ENCODE data around the gene ASXL1. TPM values are rescaled to one million over a fixed set of nuclear protein-coding genes. Genes with fewer than 3 reads are reported as not detected.

The ASXL1 gene
- total RNA-seq, 1 donor from 2014 or later: 90.8 TPM

GRCh38 chr20:32416206-32416605 is 58.1 kb downstream of the ASXL1 start:
- H3K27ac Mint-ChIP-seq (ENCODE audit: unreplicated experiment): no peak overlapping the region
- H3K9me3 Mint-ChIP-seq (ENCODE audit: unreplicated experiment): no peaks in the 10 kb centered on the region
- H3K27me3 Mint-ChIP-seq (ENCODE audit: unreplicated experiment): peaks cover 2% of the 10 kb centered on the region
- no peak for TF ChIP-seq CTCF (IDR thresholded peaks at IDR 0.05; ENCODE audit: unreplicated experiment)
- H3K4me1 Mint-ChIP-seq (ENCODE audit: unreplicated experiment): peaks cover 16% of the 10 kb centered on the region
- no peak for DNase-seq (ENCODE audit: low spot score)
- no peak overlapping the region for H3K4me3 Mint-ChIP-seq (ENCODE audit: unreplicated experiment)
- no peaks in the 10 kb centered on the region for H3K36me3 Mint-ChIP-seq (ENCODE audit: low read depth, unreplicated experiment)

GRCh38 chr20:32418376-32418775 is 60.2 kb downstream of the ASXL1 start:
- no peak for DNase-seq (ENCODE audit: low spot score)
- no peak for TF ChIP-seq CTCF (IDR thresholded peaks at IDR 0.05; ENCODE audit: unreplicated experiment)
- Mint-ChIP-seq H3K4me1 (ENCODE audit: unreplicated experiment) (peaks cover 16% of the 10 kb centered on the region), H3K9me3 (ENCODE audit: unreplicated experiment) (no peaks in the 10 kb centered on the region), H3K27ac (ENCODE audit: unreplicated experiment) (no peak overlapping the region), H3K27me3 (ENCODE audit: unreplicated experiment) (peaks cover 2% of the 10 kb centered on the region), H3K4me3 (ENCODE audit: unreplicated experiment) (no peak overlapping the region), H3K36me3 (ENCODE audit: low read depth, unreplicated experiment) (peaks cover 3% of the 10 kb centered on the region)

DNA sequence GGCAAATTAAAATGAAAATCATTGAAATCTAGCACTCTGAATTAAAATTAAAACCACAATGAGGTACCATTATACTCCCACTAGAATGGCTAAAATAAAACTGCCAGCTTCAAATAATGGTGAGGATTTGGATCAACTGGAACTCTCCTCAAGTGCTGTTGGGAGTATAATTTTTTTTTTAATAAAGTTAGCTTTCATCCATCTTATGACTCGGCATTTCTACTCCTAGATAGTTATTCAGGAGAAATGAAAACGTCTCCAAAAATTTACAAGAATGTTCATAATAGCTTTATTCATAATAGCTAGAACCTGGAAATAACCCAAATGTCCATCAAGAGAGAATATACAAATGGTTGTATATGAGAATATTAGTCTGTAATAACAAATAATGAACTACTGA is 63.2 kb downstream of the ASXL1 start:
- H3K9me3 Mint-ChIP-seq (ENCODE audit: unreplicated experiment): no peaks in the 10 kb centered on the region
- no peak overlapping the region for H3K4me3 Mint-ChIP-seq (ENCODE audit: unreplicated experiment)
- H3K36me3 Mint-ChIP-seq (ENCODE audit: low read depth, unreplicated experiment): peaks cover 3% of the 10 kb centered on the region
- no peak for TF ChIP-seq CTCF (IDR thresholded peaks at IDR 0.05; ENCODE audit: unreplicated experiment)
- DNase-seq (ENCODE audit: low spot score): no peak
- peaks cover 2% of the 10 kb centered on the region for H3K27me3 Mint-ChIP-seq (ENCODE audit: unreplicated experiment)
- no peaks in the 10 kb centered on the region for H3K4me1 Mint-ChIP-seq (ENCODE audit: unreplicated experiment)
- no peak overlapping the region for H3K27ac Mint-ChIP-seq (ENCODE audit: unreplicated experiment)

DNA sequence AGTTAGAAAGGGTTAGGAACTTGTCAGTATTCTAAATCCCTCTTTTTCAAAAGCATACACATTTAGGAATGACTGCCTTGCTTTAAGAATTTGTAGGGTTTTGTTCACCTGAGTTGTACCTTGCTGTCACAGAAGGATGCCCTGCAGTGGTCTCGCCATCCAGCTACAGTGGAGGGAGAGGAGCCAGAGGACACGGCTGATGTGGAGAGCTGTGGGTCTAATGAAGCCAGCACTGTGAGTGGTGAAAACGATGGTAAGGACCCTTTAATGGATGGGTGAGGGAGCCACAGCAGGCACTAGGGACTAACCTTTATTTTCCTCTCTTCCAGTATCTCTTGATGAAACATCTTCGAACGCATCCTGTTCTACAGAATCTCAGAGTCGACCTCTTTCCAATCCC is 69.9 kb downstream of the ASXL1 start:
- Mint-ChIP-seq H3K27me3 (ENCODE audit: unreplicated experiment) (no peaks in the 10 kb centered on the region), H3K27ac (ENCODE audit: unreplicated experiment) (no peak overlapping the region), H3K36me3 (ENCODE audit: low read depth, unreplicated experiment) (peaks cover 34% of the 10 kb centered on the region), H3K4me3 (ENCODE audit: unreplicated experiment) (peak overlapping the region; percentile 35), H3K9me3 (ENCODE audit: unreplicated experiment) (no peaks in the 10 kb centered on the region), H3K4me1 (ENCODE audit: unreplicated experiment) (peaks cover 29% of the 10 kb centered on the region)
- no peak for TF ChIP-seq CTCF (IDR thresholded peaks at IDR 0.05; ENCODE audit: unreplicated experiment)
- DNase-seq (ENCODE audit: low spot score): no peak

DNA sequence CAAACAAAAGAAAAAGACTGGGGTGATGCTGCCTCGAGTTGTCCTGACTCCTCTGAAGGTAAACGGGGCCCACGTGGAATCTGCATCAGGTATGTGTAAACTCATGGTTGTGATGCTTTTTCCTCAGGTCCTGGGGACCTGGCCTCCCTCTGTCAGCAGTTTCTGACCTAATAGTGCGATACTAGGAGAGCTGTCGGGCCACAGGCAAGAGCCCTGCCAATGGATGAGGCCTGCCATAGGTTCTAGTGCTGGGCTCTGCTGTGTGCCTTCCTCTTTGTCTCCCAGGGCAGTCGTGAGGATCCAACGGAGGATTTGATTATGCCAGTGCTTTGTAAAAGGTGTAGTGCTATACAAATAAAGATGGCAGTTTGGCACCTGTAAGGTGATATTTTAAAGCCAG is 71.2 kb downstream of the ASXL1 start:
- DNase-seq (ENCODE audit: low spot score): no peak
- Mint-ChIP-seq H3K9me3 (ENCODE audit: unreplicated experiment) (no peaks in the 10 kb centered on the region), H3K4me3 (ENCODE audit: unreplicated experiment) (peak overlapping the region; percentile 38), H3K4me1 (ENCODE audit: unreplicated experiment) (peaks cover 42% of the 10 kb centered on the region), H3K27me3 (ENCODE audit: unreplicated experiment) (no peaks in the 10 kb centered on the region), H3K36me3 (ENCODE audit: low read depth, unreplicated experiment) (peaks cover 42% of the 10 kb centered on the region), H3K27ac (ENCODE audit: unreplicated experiment) (no peak overlapping the region)
- no peak for TF ChIP-seq CTCF (IDR thresholded peaks at IDR 0.05; ENCODE audit: unreplicated experiment)

Data from endothelial cell (in vitro differentiated cells).